NCI-H748 (cell line): ENCODE data around the gene DDX1.
"Not testable (repeated sequence)": the region's sequence is repeated elsewhere in the genome, so short reads cannot be mapped to it uniquely, and the experiment has no call there.

Source experiments
- DNase-seq: peaks from one replicate; lab custom pipeline; 2025; ENCODE audit not compliant: unreplicated experiment; lab: John Stamatoyannopoulos, UW

The DDX1 gene

DNA sequence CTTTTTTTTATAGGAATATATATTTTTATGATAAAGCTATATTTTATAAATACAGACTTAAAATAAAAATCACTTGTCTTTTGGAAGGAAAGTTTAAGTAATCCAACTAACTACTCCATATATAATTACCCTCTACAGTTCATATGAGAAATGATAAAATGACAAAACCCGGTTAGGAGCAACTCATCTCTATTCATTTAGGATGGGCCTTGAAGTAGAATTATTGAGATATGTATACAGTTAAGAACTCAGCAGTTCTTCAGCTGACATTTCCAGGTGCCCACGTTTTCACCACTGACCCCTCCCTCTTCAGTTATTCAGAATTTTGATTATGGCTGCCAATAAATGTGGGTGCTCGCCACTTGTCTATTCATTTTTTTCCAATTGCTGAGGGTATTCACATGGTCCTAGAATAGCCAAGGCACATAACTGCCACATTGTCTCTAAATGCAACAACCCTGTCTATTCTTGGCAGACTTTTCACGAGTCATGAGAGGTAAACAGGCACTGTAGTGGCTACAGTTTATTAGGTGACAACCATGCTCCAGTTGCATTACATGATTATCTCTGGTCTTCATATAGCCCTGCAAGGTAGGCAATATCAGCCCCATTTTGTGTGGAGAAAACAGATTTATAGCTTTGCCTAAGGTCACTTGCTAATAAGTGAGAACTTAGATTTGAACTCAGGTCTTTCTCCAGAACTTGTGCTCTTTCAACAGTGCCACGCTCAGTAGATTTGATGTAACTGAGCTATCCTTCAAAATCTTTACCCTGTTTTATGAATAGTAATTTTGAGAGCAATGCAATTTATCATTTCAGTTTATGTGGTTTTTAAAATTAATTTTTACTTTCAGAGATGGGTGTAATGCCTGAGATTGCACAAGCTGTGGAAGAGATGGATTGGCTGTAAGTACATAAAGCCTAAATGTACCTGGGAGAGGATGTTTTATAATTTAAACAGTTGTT lies 2.9 kb downstream of the DDX1 start:
- no peak for DNase-seq

DNA sequence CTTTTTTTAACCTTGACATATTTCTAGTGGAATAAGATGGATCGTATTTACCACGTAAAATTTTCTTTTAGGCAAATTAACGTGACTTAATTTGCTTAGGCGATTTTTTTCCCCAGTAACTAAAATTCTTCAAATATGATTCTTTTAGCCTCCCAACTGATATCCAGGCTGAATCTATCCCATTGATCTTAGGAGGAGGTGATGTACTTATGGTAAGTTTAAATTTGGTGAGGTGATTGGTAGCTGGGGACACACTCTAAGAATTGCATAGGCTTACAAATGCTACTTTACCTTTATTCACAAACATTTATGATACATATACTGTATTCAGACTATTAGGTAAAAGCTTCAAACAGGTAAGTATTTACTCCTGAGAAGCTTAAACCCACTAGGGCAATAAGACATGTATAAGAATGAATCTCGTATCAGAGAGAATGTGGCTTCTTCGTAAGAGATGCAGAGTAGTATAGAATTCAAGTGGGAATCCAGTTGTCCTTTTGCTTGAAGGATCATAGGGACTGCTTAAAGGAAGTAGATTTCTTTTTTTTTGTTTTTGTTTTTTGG lies 3.8 kb downstream of the DDX1 start:
- no peak for DNase-seq

DNA sequence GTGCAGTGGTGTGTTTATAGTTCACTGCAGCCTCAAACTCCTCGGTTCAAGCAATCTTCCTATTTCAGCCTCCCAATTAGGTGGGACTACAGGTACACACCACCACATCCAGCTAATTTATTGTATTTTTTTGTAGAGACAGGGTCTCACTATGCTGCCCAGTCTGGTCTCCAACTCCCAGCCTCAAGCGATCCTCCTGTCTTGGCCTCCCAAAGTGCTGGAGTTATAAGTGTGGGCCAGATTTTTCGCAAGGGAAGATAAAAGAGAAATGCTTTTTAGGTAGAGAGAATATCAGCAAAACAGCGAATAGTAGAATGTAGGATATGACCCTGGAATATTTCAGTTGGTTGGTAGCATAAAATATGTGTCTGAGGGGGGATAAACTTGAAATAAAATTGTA lies 4.3 kb downstream of the DDX1 start:
- no peak for DNase-seq

DNA sequence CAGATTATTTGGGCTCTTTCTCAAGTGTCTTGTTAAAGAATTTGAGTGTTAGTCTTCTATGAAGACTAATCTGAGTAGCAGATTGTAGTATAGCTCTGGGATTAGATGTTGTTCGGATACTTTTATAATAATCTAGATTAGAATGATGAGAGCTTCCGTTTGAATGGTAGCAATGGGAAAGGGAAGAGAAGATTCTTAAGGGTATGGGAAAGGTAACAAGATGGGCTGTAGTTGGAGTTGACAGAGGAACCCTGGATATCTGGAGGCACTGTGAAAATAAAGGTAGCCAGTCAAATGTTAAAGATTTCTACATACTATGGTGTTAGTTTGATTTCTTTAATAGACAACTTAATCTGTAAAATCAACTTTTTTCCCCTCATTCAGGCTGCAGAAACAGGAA lies 4.7 kb downstream of the DDX1 start:
- no peak for DNase-seq

DNA sequence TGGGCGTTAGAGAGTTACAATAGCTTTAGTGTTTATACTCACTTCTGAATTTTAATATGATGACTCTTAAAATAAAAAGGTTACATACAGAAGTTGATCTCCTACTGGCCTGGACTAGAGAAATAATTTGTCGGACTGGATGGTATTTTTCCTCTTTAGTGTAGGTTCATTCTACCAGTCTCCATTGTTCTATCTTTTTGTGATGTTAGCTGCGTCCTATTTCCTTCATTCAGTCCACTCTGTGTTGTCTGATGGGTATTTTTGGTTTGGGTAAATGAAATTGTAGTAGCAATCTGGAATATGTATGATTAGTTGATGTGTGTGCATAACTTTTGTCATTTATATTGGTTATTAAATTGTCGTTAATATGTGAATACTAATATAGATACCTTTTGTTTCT lies 5.3 kb downstream of the DDX1 start:
- DNase-seq, result no peak

DNA sequence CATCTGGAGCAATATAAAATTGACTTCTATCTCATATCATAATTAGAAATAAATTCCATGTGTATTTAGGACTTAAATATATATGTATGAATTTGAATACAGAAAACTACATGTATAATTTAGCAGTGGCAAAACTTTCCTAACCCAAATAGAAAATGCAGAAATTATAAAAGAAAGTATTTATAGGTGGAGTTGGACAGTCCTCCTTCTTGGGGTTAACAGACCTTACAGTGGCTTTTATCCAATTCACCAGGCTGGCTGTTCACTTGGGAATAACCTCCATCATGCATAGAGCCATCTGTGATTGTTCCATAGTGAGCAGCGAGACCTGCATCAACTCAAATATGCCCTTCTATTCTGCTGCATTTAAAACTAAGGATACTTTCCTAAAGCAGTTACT lies 8.3 kb downstream of the DDX1 start:
- DNase-seq, result no peak

DNA sequence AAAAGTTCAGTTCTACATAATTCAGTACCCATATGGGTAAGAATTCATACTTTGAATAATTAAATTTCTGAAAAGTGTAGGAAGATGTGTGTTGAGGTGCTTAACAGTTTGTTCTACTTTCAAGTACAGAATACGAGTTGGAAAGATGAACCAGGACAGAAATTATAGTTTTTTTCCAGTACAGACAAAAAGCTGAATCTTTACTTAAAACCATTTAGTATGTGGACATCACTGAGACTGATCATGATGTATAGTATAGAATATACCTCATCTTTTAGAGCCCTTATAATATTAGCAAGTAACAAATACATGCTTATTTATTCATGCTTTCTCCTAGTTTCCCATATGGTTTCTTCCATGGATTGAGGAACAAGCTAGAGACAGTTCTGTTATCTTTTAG lies 10.0 kb downstream of the DDX1 start:
- no peak for DNase-seq

DNA sequence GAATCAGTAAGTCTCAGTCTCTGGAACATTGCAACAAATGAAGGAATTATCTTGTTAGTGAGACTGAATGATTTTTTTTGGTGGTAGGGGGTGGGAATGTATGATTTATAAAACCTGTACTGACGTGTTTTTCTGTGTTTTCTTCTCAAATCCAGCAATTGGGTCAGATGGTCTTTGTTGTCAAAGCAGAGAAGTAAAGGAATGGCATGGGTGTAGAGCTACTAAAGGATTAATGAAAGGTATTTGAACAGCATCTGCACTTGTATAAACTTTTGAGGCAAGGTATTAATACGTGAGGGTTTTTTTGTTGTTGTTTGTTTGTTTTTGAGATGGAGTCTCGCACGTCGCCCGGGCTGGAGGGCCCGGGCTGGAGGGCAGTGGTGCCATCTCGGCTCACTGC lies 10.7 kb downstream of the DDX1 start:
- no peak for DNase-seq

DNA sequence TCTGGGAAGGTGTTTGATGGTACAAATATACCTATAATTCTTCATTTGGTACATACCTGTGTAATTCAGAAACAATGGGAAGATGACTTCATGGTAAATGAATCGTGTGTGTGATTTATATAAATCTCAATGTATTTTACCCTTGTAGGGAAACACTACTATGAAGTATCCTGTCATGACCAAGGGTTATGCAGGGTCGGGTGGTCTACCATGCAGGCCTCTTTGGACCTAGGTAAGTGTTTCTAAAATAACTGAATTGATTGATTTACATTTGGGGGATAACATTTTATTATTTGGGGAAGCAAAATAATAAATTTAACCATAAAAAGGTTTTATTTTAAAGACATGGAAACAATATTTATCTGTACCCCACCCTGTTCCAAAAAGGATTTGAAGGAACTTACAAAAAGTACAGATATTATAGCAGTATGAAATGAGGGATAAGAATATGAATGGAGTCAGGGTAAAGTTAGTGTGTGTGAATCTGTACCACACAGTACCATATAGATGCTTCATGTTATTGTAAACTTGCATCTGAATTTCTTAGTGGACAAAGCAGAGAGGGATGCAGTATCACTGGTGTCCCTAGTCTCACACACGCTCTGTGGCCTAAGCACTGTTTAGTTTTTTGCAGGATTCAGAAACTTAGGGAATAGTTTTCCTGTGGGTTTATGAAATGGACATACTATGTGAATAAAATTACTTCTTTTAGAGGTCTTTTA lies 11.5 kb downstream of the DDX1 start:
- DNase-seq, result no peak

DNA sequence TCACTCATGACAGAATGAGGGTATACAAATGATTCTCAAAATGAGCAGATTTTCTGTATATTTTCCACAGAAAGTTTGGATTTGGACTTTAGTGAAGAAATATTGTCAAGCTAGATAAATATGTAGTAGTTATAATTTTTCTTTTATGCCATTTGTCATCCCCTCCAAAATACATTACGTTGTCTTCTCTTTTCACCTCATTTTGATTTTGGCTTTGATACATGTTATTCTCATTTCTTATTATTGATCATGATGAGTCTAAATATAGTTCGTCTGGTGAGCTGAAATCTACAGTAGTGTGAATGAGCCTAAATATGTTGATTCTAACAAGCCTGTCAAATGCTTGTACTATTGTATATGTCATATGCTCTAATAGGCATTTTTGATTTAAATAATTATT lies 12.3 kb downstream of the DDX1 start:
- no peak for DNase-seq

DNA sequence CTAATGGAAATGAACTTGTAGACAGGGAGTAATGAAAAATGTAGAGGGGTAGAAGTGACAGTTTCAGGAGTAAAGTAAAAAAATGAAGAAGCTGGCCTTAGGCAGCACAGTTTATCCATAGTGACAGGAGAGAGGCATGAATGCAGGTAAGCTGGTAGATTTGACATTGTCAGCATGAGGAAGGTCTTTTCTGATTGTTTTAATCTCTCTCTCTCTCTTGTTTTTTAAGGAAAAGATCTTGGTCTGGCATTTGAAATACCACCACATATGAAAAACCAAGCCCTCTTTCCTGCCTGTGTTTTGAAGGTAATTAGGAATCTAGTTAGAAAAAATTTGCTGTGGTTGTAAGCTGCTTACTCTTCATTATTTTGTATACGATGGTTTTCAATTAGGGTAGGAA lies 14.1 kb downstream of the DDX1 start:
- no peak for DNase-seq

DNA sequence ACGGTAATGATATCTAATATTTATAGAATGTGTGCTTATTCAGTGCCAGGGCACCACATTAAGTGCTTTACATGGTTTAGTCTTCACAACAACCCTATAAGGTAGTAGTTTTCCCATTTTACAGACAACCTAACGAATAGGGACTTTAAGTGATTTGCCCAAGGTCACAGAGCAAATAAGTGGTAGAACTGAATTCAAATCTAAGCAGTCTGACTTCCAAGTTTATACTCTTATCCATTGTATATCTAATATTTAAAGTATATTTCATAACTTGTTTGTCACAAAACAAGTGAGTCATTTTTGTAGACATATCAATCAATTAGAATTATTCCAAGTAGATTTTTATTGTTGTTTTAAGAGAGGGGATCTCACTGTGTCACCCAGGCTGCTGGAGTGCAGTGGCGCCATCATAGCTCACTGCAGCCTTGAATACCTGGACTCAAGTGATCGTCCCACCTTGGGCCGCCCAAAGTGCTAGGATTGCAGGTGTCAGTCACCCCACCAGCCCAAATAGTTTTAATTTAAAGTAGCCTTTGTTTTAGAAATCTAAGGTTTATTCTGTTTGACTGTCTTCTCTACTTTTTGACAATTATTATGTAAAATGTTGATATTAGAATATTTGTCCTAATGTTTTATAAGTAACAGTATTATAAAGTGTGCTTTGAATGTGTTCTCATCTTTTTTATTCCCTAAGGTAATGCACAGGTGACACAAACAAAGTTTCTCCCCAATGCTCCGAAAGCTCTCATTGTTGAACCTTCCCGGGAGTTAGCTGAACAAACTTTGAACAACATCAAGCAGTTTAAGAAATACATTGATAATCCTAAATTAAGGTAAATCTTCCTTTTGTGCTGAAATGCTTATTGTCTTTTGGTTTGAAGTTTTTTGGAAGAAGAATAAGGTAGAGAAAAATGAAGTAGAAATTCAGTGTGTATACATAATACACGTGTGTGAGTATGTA lies 15.1 kb downstream of the DDX1 start:
- DNase-seq, result no peak

DNA sequence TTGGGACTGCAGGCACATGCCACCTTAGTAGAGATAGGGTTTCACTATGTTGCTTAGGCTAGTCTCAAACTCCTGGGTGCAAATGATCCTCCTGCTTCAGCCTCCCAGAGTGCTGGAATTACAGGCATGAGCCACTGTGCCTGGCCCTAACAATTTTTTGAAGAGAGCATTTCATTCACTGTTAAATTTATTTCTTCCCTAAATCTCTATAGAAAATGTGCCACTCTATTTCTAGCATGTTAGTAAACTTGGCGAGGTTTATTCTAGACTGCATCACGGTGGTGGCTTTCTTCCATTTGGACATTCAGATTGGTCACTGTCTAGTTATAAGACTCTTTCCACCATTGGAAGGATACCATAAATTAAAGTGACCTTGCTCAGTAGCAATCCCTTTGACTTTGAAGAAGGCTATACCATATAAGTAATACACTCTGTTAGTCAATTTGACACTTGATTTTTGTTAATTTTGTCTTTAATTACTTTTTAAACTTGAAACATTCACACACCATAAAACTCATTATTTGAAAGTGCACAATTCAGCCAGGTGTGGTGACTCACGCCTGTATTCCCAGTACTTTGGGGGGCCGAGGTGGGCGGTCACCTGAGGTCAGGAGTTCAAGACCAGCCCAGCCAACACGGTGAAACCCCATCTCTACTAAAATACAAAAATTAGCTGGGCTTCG lies 16.2 kb downstream of the DDX1 start:
- DNase-seq, result no peak

DNA sequence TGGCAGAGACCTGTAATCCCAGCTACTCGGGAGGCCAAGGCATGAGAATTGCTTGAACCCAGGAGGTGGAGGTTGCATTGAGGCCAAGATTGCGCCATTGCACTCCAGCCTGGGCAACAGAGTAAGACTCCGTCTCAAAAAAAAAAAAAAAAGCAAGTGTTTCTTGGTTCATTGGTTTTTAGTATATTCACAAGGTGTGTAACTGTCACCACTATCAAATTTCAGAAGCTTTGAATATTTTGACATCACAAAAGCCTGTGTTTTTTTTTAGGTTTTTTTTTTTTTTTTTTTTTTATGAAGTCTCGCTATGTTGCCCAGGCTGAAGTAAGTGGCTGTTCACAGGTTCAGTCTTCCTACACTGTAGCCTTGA lies 16.7 kb downstream of the DDX1 start:
- no peak for DNase-seq

DNA sequence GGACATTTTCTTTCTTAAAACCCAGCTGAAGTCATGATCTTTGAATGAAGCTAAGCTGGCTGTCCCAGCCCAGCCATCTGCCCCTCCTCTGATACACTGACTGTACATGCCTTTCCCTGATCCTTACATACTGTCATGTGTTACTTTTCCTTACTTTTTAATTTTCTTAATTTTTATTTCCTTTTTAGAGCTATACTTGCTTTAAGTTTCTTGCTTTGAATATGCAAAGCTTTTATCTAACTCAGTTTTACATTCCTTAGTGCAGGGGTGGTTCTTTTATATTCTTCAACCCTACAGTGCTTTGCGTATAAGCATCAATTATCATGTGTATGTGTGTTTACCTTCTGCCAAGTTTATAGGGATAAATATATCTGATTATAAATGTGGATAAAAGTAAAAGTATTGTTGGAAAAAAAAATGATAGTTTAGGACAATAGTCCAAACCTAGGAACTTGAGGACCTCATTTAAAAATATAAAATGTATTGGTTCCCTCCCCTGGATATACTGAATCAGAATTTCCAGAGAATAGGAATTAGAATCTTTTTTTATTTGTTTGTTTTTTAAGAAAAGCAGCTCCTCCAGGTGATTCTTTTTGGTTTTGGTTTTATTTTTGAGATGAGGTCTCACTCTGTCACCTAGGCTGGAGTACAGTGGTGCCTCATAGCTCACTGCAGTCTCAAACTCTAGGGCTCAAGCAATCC lies 17.8 kb downstream of the DDX1 start:
- no peak for DNase-seq

DNA sequence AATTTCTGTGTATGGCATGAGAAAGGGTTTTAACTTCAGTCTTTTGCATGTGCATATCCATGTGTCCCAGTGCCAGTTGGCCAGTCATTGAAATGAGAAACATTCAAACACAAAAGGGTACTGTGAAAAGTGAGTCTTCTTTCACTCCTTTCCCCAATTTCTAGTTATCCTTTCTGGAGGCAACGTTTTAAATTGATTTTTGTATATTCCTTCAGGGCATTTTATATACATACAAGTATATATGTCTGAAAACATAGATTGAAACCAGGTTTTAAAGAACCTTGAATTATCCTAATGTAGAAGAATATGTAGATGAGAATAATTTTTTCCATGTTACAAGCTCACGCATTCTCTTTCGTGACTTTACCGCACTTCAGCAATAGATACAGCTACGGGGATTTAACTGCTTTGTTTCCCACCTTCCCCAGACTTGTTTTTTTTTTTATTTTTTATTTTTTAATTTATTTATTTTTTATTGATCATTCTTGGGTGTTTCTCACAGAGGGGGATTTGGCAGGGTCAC lies 18.8 kb downstream of the DDX1 start:
- no peak for DNase-seq

DNA sequence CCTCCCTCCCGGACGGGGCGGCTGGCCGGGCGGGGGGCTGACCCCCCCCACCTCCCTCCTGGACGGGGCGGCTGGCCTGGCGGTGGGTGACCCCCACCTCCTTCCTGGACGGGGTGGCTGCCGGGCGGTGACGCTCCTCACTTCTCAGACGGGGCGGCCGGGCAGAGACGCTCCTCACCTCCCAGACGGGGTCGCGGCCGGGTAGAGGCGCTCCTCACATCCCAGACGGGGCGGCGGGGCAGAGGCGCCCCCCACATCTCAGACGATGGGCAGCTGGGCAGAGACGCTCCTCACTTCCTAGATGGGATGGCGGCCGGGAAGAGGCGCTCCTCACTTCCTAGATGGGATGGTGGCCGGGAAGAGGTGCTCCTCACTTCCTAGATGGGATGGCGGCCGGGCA lies 20.4 kb downstream of the DDX1 start:
- DNase-seq, result not testable (repeated sequence)

DNA sequence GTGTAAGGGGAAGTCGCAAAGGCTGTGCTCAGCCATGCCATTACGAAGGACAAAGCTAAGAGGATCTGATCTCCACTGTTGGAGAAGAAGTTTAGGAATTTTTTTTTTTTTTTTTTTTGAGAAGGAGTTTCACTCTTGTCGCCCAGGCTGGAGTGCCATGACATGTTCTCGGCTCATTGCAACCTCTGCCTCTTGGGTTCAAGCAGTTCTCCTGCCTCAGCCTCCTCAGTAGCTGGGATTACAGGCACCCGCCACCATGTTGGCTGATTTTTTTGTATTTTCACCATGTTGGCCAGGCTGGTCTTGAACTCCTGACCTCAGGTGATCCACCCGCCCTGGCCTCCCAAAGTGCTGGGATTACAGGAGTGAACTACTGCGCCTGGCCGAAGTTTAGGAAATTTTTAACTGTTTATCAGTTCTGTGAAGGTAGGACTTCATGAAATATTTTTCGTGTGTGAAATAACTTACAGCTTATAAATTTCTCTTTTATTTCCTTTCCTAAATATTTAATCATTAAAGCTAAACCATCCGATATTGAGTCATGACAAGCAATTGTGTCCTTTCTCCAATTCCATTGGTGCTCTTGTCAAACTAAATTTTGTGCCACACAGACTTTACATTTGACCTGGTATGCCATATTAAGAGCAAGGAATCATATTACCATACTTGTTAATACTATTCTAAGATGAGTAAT lies 22.2 kb downstream of the DDX1 start:
- DNase-seq, result no peak
